ENCODE measurements around the gene CRACDL. TPM values are rescaled to one million over a fixed set of nuclear protein-coding genes. Genes with fewer than 3 reads are reported as not detected.

The CRACDL gene
- total and polyA plus RNA-seq, 2 of the 13 experiments (the other 11 are each of a cell fraction or from before 2014, with no cell fraction given) = 0.15 to 0.26 TPM

GRCh38 chr2:98907385-98907784 is 28.6 kb downstream of the CRACDL start (continued):
- TF ChIP-seq NCOR1 (IDR thresholded peaks at IDR 0.05; ENCODE audit: borderline replicate concordance, low read length) = no peak
- TF ChIP-seq RBAK (CRISPR knock-in tag; IDR thresholded peaks at IDR 0.05) = no peak
- TF ChIP-seq IKZF5 (CRISPR knock-in tag; IDR thresholded peaks at IDR 0.05) = no peak
- no peak for TF ChIP-seq ZNF7 (CRISPR knock-in tag; IDR thresholded peaks at IDR 0.05)

GRCh38 chr2:98903767-98904485 is 32.1 kb downstream of the CRACDL start:
- intact Hi-C loops (cut with micrococcal nuclease; ENCODE audit: unreplicated experiment) = no loop called here
- POLR2A ChIA-PET = no interaction called here
- Histone ChIP-seq H2AFZ (ENCODE audit: low read length) (no peak overlapping the region), H3K27ac (ENCODE audit: extremely low read length, insufficient read depth, low read length) (no peak overlapping the region), H3K79me2 (ENCODE audit: insufficient read depth, low read length) (no peaks in the 10 kb centered on the region), H3K4me3 (replicated peaks in 1 of 3; ENCODE audit: insufficient read depth in 1 of 3, low read depth in 2 of 3, low read length in 3 of 3) (no peak overlapping the region), H3K4me1 (ENCODE audit: insufficient read depth, low read length) (peaks cover 10% of the 10 kb centered on the region), H3K9ac (ENCODE audit: insufficient read depth, low read depth, low read length) (no peak overlapping the region), H3K4me2 (ENCODE audit: low read depth, low read length) (no peak overlapping the region), H3K27me3 (ENCODE audit: control insufficient read depth in 1 of 2, insufficient read depth in 2 of 2, low read length in 2 of 2) (peaks cover 4 to 24% of the 10 kb centered on the region in 2 experiments; a peak in 4 of 5 replicates), H3K36me3 (replicated peaks in 1 of 2; ENCODE audit: control insufficient read depth in 1 of 2, insufficient read depth in 2 of 2, low read length in 2 of 2) (no peaks in the 10 kb centered on the region), H3K9me3 (ENCODE audit: low read length) (no peaks in the 10 kb centered on the region), H4K20me1 (ENCODE audit: insufficient read depth, low read length) (no peaks in the 10 kb centered on the region)
- DNase-seq (ENCODE audit: low spot score) (no peak), FAIRE-seq (no peak), ATAC-seq (no peak)
- in situ Hi-C loops (cut with HindIII; ENCODE audit: extremely low pct_ligation_motif_present, low pct_unique_long_range_greater_than_20kb) = no loop called here
- 43% methylated on average over 13 of the region's 13 CpGs for WGBS (ENCODE audit: low lambda C conversion rate)
- no TSS peak for BruUV-seq (replicated peaks)
- CTCF ChIA-PET (ENCODE audit: low intra/inter-chr PET ratio, low total read pairs) = no interaction called here
- no peak for TF ChIP-seq MAX (IDR thresholded peaks at IDR 0.05)
- TF ChIP-seq MXD4 (CRISPR knock-in tag; IDR thresholded peaks at IDR 0.05) = no peak
- TF ChIP-seq HMGXB3 (CRISPR knock-in tag; IDR thresholded peaks at IDR 0.05; ENCODE audit: borderline replicate concordance) = no peak
- TF ChIP-seq ZNF138 (CRISPR knock-in tag; IDR thresholded peaks at IDR 0.05; ENCODE audit: low read depth) = no peak
- no peak for TF ChIP-seq ZNF766 (CRISPR knock-in tag; IDR thresholded peaks at IDR 0.05; ENCODE audit: borderline replicate concordance)
- no peak for TF ChIP-seq ZNF460 (CRISPR knock-in tag; IDR thresholded peaks at IDR 0.05; ENCODE audit: borderline replicate concordance)
- TF ChIP-seq ZNF276 (CRISPR knock-in tag; IDR thresholded peaks at IDR 0.05; ENCODE audit: low read depth) = no peak
